ENCODE data around the gene DNAH10. TPM values are rescaled to one million over a fixed set of nuclear protein-coding genes. Genes with fewer than 3 reads are reported as not detected.

DNAH10 gene
- total RNA-seq, 1 experiment from 2014 or later, result 0.17 TPM

DNA sequence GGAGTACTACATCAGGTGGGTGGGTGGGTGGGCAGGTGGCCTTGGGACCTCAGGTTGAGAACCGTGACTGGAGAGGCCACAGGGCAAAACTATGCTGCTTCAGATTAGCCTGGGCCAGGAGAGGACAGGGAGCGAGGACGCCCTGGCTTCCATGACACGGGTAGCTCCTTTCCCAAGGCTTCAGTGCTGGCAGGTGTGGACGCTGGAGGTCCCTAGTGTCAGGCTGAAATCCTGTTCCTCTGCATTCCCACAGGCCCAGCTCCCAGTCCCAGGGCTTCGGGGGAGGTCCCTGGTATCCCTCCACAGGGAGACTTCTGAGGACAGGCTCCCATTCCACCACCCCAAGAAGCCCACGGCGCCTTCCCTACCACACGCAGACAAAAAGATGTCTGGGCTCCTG, 178.9 kb downstream of the DNAH10 start:
- Histone ChIP-seq H3K4me1 (ENCODE audit: insufficient read depth, low read length) (no peaks in the 10 kb centered on the region), H2BK20ac (ENCODE audit: low read depth, low read length, poor library complexity, severe bottlenecking) (no peak overlapping the region), H3K4ac (ENCODE audit: low read depth, low read length) (no peak overlapping the region), H4K91ac (ENCODE audit: insufficient read length, low read depth, low read length) (no peak overlapping the region), H3K23ac (ENCODE audit: insufficient read length, low read depth, low read length) (no peak overlapping the region), H3K14ac (ENCODE audit: insufficient read depth, low read length) (no peak overlapping the region), H4K20me1 (ENCODE audit: control insufficient read depth, insufficient read depth, insufficient read length) (no peaks in the 10 kb centered on the region), H4K5ac (ENCODE audit: insufficient read length, low read depth, low read length) (no peak overlapping the region), H2AK5ac (ENCODE audit: insufficient read length, low read length) (no peak overlapping the region), H3K27ac (ENCODE audit: insufficient read length, low read depth, low read length) (no peak overlapping the region), H3T11ph (ENCODE audit: low read length) (no peak overlapping the region), H3K27me3 (ENCODE audit: insufficient read depth, low read length) (no peaks in the 10 kb centered on the region; the same call in 1 of the 2 replicates), H2BK120ac (ENCODE audit: low read depth, low read length, poor library complexity, severe bottlenecking) (no peak overlapping the region), H3K79me1 (ENCODE audit: insufficient read depth, low read depth, low read length, poor library complexity, severe bottlenecking) (no peaks in the 10 kb centered on the region), H2BK12ac (ENCODE audit: insufficient read length, low read depth, low read length) (no peak overlapping the region), H3K23me2 (ENCODE audit: insufficient read length, low read depth, low read length, poor library complexity, severe bottlenecking) (no peaks in the 10 kb centered on the region), H3K79me2 (ENCODE audit: insufficient read depth, low read length) (no peaks in the 10 kb centered on the region), H3K18ac (ENCODE audit: insufficient read length, low read depth, low read length) (no peak overlapping the region), H3K9me3 (ENCODE audit: control insufficient read depth, low read depth, low read length) (no peaks in the 10 kb centered on the region), H3K9ac (ENCODE audit: extremely low read depth, insufficient read length, low read length) (no peak overlapping the region), H3K4me2 (ENCODE audit: insufficient read depth, insufficient read length, low read length) (no peak overlapping the region), H2BK15ac (ENCODE audit: low read depth, low read length) (no peak overlapping the region), H2BK5ac (ENCODE audit: insufficient read length, low read length) (no peak overlapping the region), H4K8ac (replicated peaks; ENCODE audit: insufficient read length, low read depth, low read length) (no peak overlapping the region), H2AFZ (ENCODE audit: low read length) (no peak overlapping the region), H3K56ac (ENCODE audit: insufficient read length, low read depth, low read length) (no peak overlapping the region)
- no peak for DNase-seq
- Mint-ChIP-seq H3K4me3 (no peak overlapping the region), H3K4me1 (peaks cover 0 to 4% of the 10 kb centered on the region in 2 experiments; a peak in 2 of 4 replicates), H3K9me3 (peaks cover 4 to 5% of the 10 kb centered on the region in 2 experiments; a peak in 4 of 5 replicates), H3K36me3 (ENCODE audit: insufficient read depth in 1 of 3, low read depth in 3 of 3) (peaks cover 0 to 4% (median 0%) of the 10 kb centered on the region in 3 experiments; a peak in 1 of 7 replicates), H3K27me3 (ENCODE audit: low read depth) (peaks cover 87% of the 10 kb centered on the region), H3K27ac (no peak overlapping the region)
- WGBS (ENCODE audit: extremely low coverage, insufficient read length, low lambda C conversion rate), result no CpG with 5 or more reads among the region's 9 CpGs
- TF ChIP-seq, protein P1, sequence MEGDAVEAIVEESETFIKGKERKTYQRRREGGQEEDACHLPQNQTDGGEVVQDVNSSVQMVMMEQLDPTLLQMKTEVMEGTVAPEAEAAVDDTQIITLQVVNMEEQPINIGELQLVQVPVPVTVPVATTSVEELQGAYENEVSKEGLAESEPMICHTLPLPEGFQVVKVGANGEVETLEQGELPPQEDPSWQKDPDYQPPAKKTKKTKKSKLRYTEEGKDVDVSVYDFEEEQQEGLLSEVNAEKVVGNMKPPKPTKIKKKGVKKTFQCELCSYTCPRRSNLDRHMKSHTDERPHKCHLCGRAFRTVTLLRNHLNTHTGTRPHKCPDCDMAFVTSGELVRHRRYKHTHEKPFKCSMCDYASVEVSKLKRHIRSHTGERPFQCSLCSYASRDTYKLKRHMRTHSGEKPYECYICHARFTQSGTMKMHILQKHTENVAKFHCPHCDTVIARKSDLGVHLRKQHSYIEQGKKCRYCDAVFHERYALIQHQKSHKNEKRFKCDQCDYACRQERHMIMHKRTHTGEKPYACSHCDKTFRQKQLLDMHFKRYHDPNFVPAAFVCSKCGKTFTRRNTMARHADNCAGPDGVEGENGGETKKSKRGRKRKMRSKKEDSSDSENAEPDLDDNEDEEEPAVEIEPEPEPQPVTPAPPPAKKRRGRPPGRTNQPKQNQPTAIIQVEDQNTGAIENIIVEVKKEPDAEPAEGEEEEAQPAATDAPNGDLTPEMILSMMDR (conservative IDR thresholded peaks at IDR 0.05), result no peak

Measured in H9 (cell line).